BE2C (cell line): Measurements from ENCODE around the gene CNKSR2. TPM values are rescaled to one million over a fixed set of nuclear protein-coding genes. Genes with fewer than 3 reads are reported as not detected.

Experiments
- DNase-seq: peaks from one replicate; pipeline ENCODE4 v3.0.0-alpha.2; 2020
- H3K27me3 ChIP-seq: fragments of 250-450 bp; sonication (Bioruptor Pico); 2 replicates; pipeline ENCODE4 v1.5.1; 2020; ENCODE audit warnings: mild to moderate bottlenecking
- H3K36me3 ChIP-seq: fragments of 250-450 bp; sonication (Bioruptor Pico); 2 replicates; pipeline ENCODE4 v1.5.1; 2020; ENCODE audit warnings: mild to moderate bottlenecking
- H3K4me1 ChIP-seq: fragments of 250-450 bp; sonication (Bioruptor Pico); 2 replicates; pipeline ENCODE4 v1.5.1; 2020
- H3K4me3 ChIP-seq: 2 replicates; pipeline ENCODE4 v1.5.1; 2011; ENCODE audit warnings: low read depth, low read length
- H3K9me3 ChIP-seq: fragments of 250-450 bp; sonication (Bioruptor Pico); 2 replicates; pipeline ENCODE4 v1.5.1; 2020
- polyA plus RNA-seq: library from polyadenylated mRNA; unstranded; fragments of >200 nt; gene quantifications from one replicate; pipeline ENCODE4 v1.2.1, GENCODE V29; 2012; ENCODE audit warnings: low read depth, missing spikeins; ENCODE audit not compliant: insufficient read length, insufficient read depth
- TF ChIP-seq, protein P1 (sequence below): IDR thresholded peaks from 2 replicates; pipeline ENCODE4 v1.5.1; 2012; ENCODE audit warnings: mild to moderate bottlenecking, low read depth, low read length

CNKSR2 gene
- polyA plus RNA-seq, result 9.1 TPM

DNA sequence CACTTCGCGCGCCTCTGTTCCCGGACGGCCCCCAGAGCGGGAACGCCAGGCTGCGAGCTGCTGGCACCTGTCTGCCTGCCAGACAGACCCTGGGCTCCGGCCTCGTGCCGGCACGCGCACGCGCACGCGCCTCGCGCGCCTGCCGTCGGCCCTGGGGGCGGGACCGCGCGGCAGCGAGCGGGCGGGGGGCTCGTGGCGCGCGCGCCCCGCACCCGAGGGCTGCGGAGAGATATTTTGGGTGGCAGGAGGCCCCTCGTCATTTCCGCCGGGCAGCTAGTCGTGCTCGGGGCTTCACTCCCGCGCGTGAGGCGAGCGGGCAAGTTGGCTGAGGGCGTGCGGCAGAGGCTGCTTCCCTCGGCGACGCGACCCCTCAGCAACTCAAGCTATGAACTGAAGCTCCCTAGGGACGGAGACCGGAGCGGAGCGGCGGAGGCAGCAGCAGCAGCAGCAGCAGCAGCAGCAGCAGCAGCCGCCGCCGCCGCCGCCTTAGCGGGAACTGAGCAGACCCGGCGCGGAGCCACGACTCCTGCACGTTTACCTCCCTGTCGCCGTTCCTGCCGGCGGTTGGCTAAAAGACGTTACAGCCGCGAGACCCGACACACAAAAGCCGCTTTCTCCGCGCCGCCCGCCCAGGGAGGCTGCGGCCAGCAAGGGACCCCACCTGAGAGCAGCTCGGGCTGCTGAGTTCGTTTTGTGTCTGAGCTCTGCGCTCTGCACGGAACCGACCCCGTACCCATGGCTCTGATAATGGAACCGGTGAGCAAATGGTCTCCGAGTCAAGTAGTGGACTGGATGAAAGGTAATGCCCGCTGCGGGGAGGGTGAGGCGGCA, at the start of gene CNKSR2:
CNKSR2 (plus strand) TSS at position 256 of the 831 bp plus-strand sequence; CDS start at position 736, 480 bp downstream.
- H3K4me3 ChIP-seq, result peak within 1 kb of the TSS; percentile 76
- TF ChIP-seq, protein P1, sequence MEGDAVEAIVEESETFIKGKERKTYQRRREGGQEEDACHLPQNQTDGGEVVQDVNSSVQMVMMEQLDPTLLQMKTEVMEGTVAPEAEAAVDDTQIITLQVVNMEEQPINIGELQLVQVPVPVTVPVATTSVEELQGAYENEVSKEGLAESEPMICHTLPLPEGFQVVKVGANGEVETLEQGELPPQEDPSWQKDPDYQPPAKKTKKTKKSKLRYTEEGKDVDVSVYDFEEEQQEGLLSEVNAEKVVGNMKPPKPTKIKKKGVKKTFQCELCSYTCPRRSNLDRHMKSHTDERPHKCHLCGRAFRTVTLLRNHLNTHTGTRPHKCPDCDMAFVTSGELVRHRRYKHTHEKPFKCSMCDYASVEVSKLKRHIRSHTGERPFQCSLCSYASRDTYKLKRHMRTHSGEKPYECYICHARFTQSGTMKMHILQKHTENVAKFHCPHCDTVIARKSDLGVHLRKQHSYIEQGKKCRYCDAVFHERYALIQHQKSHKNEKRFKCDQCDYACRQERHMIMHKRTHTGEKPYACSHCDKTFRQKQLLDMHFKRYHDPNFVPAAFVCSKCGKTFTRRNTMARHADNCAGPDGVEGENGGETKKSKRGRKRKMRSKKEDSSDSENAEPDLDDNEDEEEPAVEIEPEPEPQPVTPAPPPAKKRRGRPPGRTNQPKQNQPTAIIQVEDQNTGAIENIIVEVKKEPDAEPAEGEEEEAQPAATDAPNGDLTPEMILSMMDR, result no peak
- no peaks in the 10 kb centered on the region for H3K36me3 ChIP-seq
- DNase-seq, result peak; percentile 89
- H3K4me1 ChIP-seq, result no peaks in the 10 kb centered on the region; the same call in 1 of the 2 replicates
- no peaks in the 10 kb centered on the region for H3K9me3 ChIP-seq
- no peaks in the 10 kb centered on the region for H3K27me3 ChIP-seq

DNA sequence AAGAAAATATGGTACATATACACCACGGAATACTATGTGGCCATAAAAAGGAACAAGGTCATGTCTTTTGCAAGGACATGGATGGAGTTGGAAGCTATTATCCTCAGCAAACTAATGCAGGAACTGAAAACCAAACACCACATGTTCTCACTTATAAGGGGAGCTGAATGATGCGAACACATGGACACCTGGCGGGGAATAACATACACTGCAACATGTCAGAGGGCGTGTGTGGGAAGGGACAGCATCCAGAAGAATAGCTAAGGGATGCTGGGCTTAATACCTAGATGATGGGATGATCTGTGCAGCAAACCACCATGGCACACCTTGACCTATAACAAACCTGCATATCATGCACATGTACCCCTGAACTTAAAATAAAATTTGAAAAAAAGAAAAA, 19.5 kb upstream of the CNKSR2 start:
- Histone ChIP-seq H3K36me3 (no peaks in the 10 kb centered on the region), H3K4me3 (no peak overlapping the region), H3K4me1 (no peaks in the 10 kb centered on the region), H3K9me3 (no peaks in the 10 kb centered on the region), H3K27me3 (no peaks in the 10 kb centered on the region)
- DNase-seq, result no peak
- TF ChIP-seq, protein P1, result no peak

DNA sequence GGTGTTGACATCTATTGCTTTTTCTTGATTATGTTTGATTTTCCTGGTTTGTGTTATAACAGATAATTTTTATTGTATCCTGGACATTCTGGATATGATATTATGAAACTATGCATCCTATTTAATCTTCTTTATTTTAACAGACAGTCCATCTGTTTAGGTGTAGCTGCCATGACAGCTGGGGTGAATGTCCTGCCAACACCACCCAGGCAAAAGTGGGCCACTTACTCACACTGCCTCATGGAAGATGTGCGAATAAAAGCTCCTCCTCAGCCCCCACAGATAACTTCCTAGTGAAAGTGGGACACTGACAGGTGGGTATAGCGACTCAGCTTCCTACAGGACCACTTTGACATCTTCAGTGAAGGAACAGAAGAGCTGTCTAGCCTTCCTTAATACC, 18.4 kb upstream of the CNKSR2 start:
- no peak overlapping the region for H3K4me3 ChIP-seq
- no peaks in the 10 kb centered on the region for H3K36me3 ChIP-seq
- no peaks in the 10 kb centered on the region for H3K9me3 ChIP-seq
- H3K4me1 ChIP-seq, result no peaks in the 10 kb centered on the region
- DNase-seq, result no peak
- H3K27me3 ChIP-seq, result no peaks in the 10 kb centered on the region
- TF ChIP-seq, protein P1, result no peak

DNA sequence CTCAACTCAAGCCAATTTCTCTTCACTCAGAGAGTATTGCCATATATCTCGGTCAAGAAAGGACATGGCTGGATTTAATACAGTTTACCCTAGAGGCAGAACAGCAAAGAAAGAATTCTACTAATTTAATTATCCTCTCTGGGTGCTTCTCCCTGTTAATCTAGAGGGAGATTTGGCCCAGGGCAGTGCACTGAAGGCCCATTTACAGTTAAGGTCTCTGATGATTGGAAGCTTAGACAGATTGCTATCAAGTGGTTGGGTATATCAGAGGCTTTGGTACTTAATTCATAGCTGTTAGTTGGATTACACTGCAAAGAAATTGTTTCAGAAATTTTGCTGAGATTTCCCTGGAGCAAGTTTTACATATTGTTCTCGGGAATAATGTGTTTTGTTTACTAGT, 4.6 kb upstream of the CNKSR2 start:
- TF ChIP-seq, protein P1, result no peak

GRCh38 chrX:21373001-21373400, 1.2 kb upstream of the CNKSR2 start:
- Histone ChIP-seq H3K4me3 (peak overlapping the region; percentile 71), H3K9me3 (no peaks in the 10 kb centered on the region), H3K36me3 (no peaks in the 10 kb centered on the region), H3K27me3 (no peaks in the 10 kb centered on the region), H3K4me1 (peaks cover 4% of the 10 kb centered on the region)
- no peak for DNase-seq
- TF ChIP-seq, protein P1, result no peak

More for the DNA sequence above, 4.6 kb upstream of the CNKSR2 start:
- no peaks in the 10 kb centered on the region for H3K9me3 ChIP-seq
- H3K27me3 ChIP-seq, result no peaks in the 10 kb centered on the region
- H3K36me3 ChIP-seq, result no peaks in the 10 kb centered on the region
- DNase-seq, result peak; percentile 56
- H3K4me1 ChIP-seq, result peaks cover 4% of the 10 kb centered on the region
- H3K4me3 ChIP-seq, result no peak overlapping the region

GRCh38 chrX:21373637-21374162, 518 bp upstream of the CNKSR2 start:
- TF ChIP-seq, protein P1, result no peak
- peaks cover 4% of the 10 kb centered on the region for H3K4me1 ChIP-seq
- no peaks in the 10 kb centered on the region for H3K9me3 ChIP-seq
- no peaks in the 10 kb centered on the region for H3K36me3 ChIP-seq
- peak overlapping the region; percentile 71 for H3K4me3 ChIP-seq
- no peaks in the 10 kb centered on the region for H3K27me3 ChIP-seq
- peak; percentile 29 for DNase-seq
